ENCODE data around the gene RAPGEF3.

DNA sequence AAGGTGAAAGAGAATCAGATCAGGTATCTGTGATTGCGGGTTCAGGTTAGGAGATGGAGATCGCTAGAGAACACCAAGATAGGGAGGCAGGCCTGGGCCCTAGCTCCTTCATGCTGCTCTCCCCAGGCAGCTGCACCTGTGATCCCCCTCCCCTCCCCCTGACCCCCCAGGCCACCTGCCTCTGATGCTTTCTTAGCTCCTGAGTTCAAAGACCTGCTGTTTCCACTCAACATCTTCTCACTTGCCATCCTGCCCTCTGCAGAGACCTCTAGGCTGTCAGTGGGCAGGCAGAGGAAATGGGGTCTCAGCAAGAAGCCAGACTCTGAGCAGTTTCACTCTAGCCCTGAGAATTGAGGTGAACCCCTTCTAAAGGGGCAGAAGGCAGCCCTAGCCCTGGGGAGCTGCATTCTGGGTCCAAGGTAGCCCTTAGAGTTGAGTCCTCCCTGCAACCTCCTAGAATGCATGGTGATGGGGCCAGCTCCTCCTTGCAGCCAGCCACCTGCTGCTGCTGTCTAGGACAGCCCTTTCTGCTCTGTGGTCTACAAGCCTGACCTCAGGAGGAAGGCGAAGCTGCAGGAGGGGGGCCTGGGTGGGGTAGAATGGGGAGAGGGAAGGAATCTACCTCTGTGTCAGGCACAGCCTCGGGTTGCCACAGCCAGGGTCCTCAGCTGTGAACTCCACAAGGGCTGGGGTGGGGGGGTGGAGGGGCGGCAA is 8.0 kb upstream of the RAPGEF3 start:
- no peak for TF ChIP-seq ZEB2 (tag by site-specific recombination; IDR thresholded peaks at IDR 0.05)
- TF ChIP-seq YY1 (tag by site-specific recombination; IDR thresholded peaks at IDR 0.05) = no peak
- TF ChIP-seq, protein P1, sequence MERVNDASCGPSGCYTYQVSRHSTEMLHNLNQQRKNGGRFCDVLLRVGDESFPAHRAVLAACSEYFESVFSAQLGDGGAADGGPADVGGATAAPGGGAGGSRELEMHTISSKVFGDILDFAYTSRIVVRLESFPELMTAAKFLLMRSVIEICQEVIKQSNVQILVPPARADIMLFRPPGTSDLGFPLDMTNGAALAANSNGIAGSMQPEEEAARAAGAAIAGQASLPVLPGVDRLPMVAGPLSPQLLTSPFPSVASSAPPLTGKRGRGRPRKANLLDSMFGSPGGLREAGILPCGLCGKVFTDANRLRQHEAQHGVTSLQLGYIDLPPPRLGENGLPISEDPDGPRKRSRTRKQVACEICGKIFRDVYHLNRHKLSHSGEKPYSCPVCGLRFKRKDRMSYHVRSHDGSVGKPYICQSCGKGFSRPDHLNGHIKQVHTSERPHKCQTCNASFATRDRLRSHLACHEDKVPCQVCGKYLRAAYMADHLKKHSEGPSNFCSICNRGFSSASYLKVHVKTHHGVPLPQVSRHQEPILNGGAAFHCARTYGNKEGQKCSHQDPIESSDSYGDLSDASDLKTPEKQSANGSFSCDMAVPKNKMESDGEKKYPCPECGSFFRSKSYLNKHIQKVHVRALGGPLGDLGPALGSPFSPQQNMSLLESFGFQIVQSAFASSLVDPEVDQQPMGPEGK (tag by site-specific recombination; IDR thresholded peaks at IDR 0.05) = no peak
- TF ChIP-seq, protein P2, sequence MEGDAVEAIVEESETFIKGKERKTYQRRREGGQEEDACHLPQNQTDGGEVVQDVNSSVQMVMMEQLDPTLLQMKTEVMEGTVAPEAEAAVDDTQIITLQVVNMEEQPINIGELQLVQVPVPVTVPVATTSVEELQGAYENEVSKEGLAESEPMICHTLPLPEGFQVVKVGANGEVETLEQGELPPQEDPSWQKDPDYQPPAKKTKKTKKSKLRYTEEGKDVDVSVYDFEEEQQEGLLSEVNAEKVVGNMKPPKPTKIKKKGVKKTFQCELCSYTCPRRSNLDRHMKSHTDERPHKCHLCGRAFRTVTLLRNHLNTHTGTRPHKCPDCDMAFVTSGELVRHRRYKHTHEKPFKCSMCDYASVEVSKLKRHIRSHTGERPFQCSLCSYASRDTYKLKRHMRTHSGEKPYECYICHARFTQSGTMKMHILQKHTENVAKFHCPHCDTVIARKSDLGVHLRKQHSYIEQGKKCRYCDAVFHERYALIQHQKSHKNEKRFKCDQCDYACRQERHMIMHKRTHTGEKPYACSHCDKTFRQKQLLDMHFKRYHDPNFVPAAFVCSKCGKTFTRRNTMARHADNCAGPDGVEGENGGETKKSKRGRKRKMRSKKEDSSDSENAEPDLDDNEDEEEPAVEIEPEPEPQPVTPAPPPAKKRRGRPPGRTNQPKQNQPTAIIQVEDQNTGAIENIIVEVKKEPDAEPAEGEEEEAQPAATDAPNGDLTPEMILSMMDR (tag by site-specific recombination; IDR thresholded peaks at IDR 0.05) = no peak
- no peak for TF ChIP-seq KLF1 (tag by site-specific recombination; IDR thresholded peaks at IDR 0.05)
- no peak for TF ChIP-seq ZNF274 (IDR thresholded peaks at IDR 0.05; ENCODE audit: low read length)
- TF ChIP-seq ZNF274 (tag by site-specific recombination; IDR thresholded peaks at IDR 0.05; ENCODE audit: borderline replicate concordance) = no peak
- TF ChIP-seq ZBTB8A (tag by site-specific recombination; IDR thresholded peaks at IDR 0.05) = no peak
